Measurements from ENCODE around the gene NSMCE4A.
"Not testable (repeated sequence)": the region's sequence is repeated elsewhere in the genome, so short reads cannot be mapped to it uniquely, and the experiment has no call there.

- not testable (repeated sequence) for TF ChIP-seq CTCF (IDR thresholded peaks at IDR 0.05; ENCODE audit: extremely low read depth in 1 of 2, insufficient read depth in 1 of 2, low read depth in 1 of 2, low read length in 2 of 2); POLR2A (IDR thresholded peaks at IDR 0.05; ENCODE audit: low read depth, low read length); POLR2AphosphoS5 (IDR thresholded peaks at IDR 0.05; ENCODE audit: insufficient read depth, low read depth, low read length); MAX (IDR thresholded peaks at IDR 0.05; ENCODE audit: insufficient read depth, insufficient read length); EZH2 (IDR thresholded peaks at IDR 0.05; ENCODE audit: borderline replicate concordance, low read depth, low read length, severe bottlenecking); JUN (IDR thresholded peaks at IDR 0.05; ENCODE audit: borderline replicate concordance, insufficient read depth, insufficient read length, low read depth); FOS (IDR thresholded peaks at IDR 0.05; ENCODE audit: borderline replicate concordance, insufficient read depth, low read length); GATA2 (IDR thresholded peaks at IDR 0.05; ENCODE audit: insufficient read depth, insufficient read length, low read depth, low read length); MYC (IDR thresholded peaks at IDR 0.05; ENCODE audit: low read depth, low read length)
These were observed 56.2 kb downstream of the NSMCE4A start for GRCh38 chr10:121918800-121919199.

Data from endothelial cell of umbilical vein (primary cell).